Measurements from ENCODE around the gene DGKA.

- TF ChIP-seq, protein P1, sequence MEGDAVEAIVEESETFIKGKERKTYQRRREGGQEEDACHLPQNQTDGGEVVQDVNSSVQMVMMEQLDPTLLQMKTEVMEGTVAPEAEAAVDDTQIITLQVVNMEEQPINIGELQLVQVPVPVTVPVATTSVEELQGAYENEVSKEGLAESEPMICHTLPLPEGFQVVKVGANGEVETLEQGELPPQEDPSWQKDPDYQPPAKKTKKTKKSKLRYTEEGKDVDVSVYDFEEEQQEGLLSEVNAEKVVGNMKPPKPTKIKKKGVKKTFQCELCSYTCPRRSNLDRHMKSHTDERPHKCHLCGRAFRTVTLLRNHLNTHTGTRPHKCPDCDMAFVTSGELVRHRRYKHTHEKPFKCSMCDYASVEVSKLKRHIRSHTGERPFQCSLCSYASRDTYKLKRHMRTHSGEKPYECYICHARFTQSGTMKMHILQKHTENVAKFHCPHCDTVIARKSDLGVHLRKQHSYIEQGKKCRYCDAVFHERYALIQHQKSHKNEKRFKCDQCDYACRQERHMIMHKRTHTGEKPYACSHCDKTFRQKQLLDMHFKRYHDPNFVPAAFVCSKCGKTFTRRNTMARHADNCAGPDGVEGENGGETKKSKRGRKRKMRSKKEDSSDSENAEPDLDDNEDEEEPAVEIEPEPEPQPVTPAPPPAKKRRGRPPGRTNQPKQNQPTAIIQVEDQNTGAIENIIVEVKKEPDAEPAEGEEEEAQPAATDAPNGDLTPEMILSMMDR (conservative IDR thresholded peaks at IDR 0.05; ENCODE audit: low read length): no peak
- no peak for TF ChIP-seq EZH2phosphoT487 (IDR thresholded peaks at IDR 0.05; ENCODE audit: borderline replicate concordance)
Measured at GRCh38 chr12:55927588-55928502, 3.1 kb upstream of the DGKA start, which contains the start of gene PYM1.

Data from Loucy (cell line).